ENCODE results near the gene ADAM19. TPM values are rescaled to one million over a fixed set of nuclear protein-coding genes. Genes with fewer than 3 reads are reported as not detected.

ADAM19 gene
- total RNA-seq, 1 experiment from 2014 or later = 0.47 TPM

DNA sequence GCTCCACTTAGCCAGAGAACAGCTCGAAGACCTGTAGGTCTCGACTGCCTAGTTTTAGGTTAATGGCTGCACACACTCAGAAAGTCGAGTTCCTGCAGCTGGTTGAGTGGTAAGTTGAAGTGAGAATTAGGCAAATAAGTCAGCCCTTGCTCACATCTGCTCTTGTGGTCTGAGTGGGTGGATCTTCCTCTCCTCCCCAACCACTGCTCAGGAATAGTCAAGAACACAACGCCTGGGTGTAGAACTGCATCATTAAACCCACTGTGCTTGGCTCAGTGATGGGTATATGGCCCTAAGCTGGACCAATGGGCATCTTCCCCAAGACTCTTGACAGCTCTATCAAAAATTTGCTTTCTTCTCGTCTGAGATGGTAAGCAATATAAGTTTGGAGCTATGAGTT lies 20.9 kb upstream of the ADAM19 start:
- no peaks in the 10 kb centered on the region for H3K27me3 Mint-ChIP-seq (ENCODE audit: insufficient read depth, unreplicated experiment)
- H3K27ac Mint-ChIP-seq (ENCODE audit: low read depth, unreplicated experiment) = no peak overlapping the region
- TF ChIP-seq, protein P1, sequence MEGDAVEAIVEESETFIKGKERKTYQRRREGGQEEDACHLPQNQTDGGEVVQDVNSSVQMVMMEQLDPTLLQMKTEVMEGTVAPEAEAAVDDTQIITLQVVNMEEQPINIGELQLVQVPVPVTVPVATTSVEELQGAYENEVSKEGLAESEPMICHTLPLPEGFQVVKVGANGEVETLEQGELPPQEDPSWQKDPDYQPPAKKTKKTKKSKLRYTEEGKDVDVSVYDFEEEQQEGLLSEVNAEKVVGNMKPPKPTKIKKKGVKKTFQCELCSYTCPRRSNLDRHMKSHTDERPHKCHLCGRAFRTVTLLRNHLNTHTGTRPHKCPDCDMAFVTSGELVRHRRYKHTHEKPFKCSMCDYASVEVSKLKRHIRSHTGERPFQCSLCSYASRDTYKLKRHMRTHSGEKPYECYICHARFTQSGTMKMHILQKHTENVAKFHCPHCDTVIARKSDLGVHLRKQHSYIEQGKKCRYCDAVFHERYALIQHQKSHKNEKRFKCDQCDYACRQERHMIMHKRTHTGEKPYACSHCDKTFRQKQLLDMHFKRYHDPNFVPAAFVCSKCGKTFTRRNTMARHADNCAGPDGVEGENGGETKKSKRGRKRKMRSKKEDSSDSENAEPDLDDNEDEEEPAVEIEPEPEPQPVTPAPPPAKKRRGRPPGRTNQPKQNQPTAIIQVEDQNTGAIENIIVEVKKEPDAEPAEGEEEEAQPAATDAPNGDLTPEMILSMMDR (IDR thresholded peaks at IDR 0.05; ENCODE audit: unreplicated experiment) = no peak
- intact Hi-C loops (cut with micrococcal nuclease) = no loop called here
- CTCF ChIA-PET = interaction anchor here (0.6 to 2.0 kb wide), 9 partner anchors 8 to 1365 kb away, joined by 3 to 6 read pairs (median 4); no protein-coding TSS in a partner anchor
- no peaks in the 10 kb centered on the region for H3K36me3 Mint-ChIP-seq (ENCODE audit: insufficient read depth, unreplicated experiment)
- no peak for DNase-seq (ENCODE audit: unreplicated experiment)
- no peaks in the 10 kb centered on the region for H3K4me1 Mint-ChIP-seq (ENCODE audit: insufficient read depth, unreplicated experiment)
- H3K4me3 Mint-ChIP-seq (ENCODE audit: unreplicated experiment) = no peak overlapping the region
- POLR2A ChIA-PET = no interaction called here
- BruUV-seq (replicated peaks) = no TSS peak
- peaks cover 5% of the 10 kb centered on the region for H3K9me3 Mint-ChIP-seq (ENCODE audit: unreplicated experiment)

GRCh38 chr5:157594675-157595459 lies 19.3 kb upstream of the ADAM19 start:
- H3K4me3 Mint-ChIP-seq (ENCODE audit: unreplicated experiment) = no peak overlapping the region
- POLR2A ChIA-PET = no interaction called here
- no peak for DNase-seq (ENCODE audit: unreplicated experiment)
- no peaks in the 10 kb centered on the region for H3K4me1 Mint-ChIP-seq (ENCODE audit: insufficient read depth, unreplicated experiment)
- H3K9me3 Mint-ChIP-seq (ENCODE audit: unreplicated experiment) = peaks cover 6% of the 10 kb centered on the region
- TF ChIP-seq, protein P1 (IDR thresholded peaks at IDR 0.05; ENCODE audit: unreplicated experiment) = no peak
- no peaks in the 10 kb centered on the region for H3K27me3 Mint-ChIP-seq (ENCODE audit: insufficient read depth, unreplicated experiment)
- BruUV-seq (replicated peaks) = no TSS peak
- no peak overlapping the region for H3K27ac Mint-ChIP-seq (ENCODE audit: low read depth, unreplicated experiment)
- intact Hi-C loops (cut with micrococcal nuclease) = no loop called here
- no peaks in the 10 kb centered on the region for H3K36me3 Mint-ChIP-seq (ENCODE audit: insufficient read depth, unreplicated experiment)
- CTCF ChIA-PET = interaction anchor here (0.6 kb wide), 2 partner anchors 164 to 354 kb away, joined by 3 to 4 read pairs; no protein-coding TSS in a partner anchor

- no peak overlapping the region for H3K4me3 Mint-ChIP-seq (ENCODE audit: unreplicated experiment)
- POLR2A ChIA-PET = no interaction called here
- no peak for DNase-seq (ENCODE audit: unreplicated experiment)
- intact Hi-C loops (cut with micrococcal nuclease) = no loop called here
- no peak overlapping the region for H3K27ac Mint-ChIP-seq (ENCODE audit: low read depth, unreplicated experiment)
- BruUV-seq (replicated peaks) = no TSS peak
- H3K36me3 Mint-ChIP-seq (ENCODE audit: insufficient read depth, unreplicated experiment) = no peaks in the 10 kb centered on the region
- CTCF ChIA-PET = interaction anchor here (0.6 kb wide), 1 partner anchor 163 kb away, joined by 4 read pairs; no protein-coding TSS in a partner anchor
- peaks cover 6% of the 10 kb centered on the region for H3K9me3 Mint-ChIP-seq (ENCODE audit: unreplicated experiment)
- TF ChIP-seq, protein P1 (IDR thresholded peaks at IDR 0.05; ENCODE audit: unreplicated experiment) = no peak
- H3K27me3 Mint-ChIP-seq (ENCODE audit: insufficient read depth, unreplicated experiment) = no peaks in the 10 kb centered on the region
- H3K4me1 Mint-ChIP-seq (ENCODE audit: insufficient read depth, unreplicated experiment) = no peaks in the 10 kb centered on the region
Observed at GRCh38 chr5:157594257-157594656, 18.7 kb upstream of the ADAM19 start.

GRCh38 chr5:157593052-157593757 lies 17.6 kb upstream of the ADAM19 start:
- intact Hi-C loops (cut with micrococcal nuclease) = no loop called here
- H3K27me3 Mint-ChIP-seq (ENCODE audit: insufficient read depth, unreplicated experiment) = no peaks in the 10 kb centered on the region
- no TSS peak for BruUV-seq (replicated peaks)

More at GRCh38 chr5:157593052-157593757, 17.6 kb upstream of the ADAM19 start:
- no peak for DNase-seq (ENCODE audit: unreplicated experiment)
- Mint-ChIP-seq H3K36me3 (ENCODE audit: insufficient read depth, unreplicated experiment) (no peaks in the 10 kb centered on the region), H3K4me1 (ENCODE audit: insufficient read depth, unreplicated experiment) (no peaks in the 10 kb centered on the region), H3K27ac (ENCODE audit: low read depth, unreplicated experiment) (no peak overlapping the region), H3K9me3 (ENCODE audit: unreplicated experiment) (peaks cover 6% of the 10 kb centered on the region), H3K4me3 (ENCODE audit: unreplicated experiment) (no peak overlapping the region)
- TF ChIP-seq, protein P1 (IDR thresholded peaks at IDR 0.05; ENCODE audit: unreplicated experiment) = no peak
- ChIA-PET CTCF (no interaction called here), POLR2A (interaction anchor here (1.2 kb wide), 1 partner anchor 16 kb away, joined by 3 read pairs; no protein-coding TSS in a partner anchor)

All from MCF 10A (cell line).